Stimulated activated CD8-positive, alpha-beta memory T cell treated with anti-CD3 and anti-CD28 coated beads, Interleukin-12 subunit alpha, Interleukin-12 subunit beta, amount 100 ng/mL, for 4 hours (primary cell): ENCODE data around the gene SEC31A.
"Not testable (repeated sequence)": the region's sequence is repeated elsewhere in the genome, so short reads cannot be mapped to it uniquely, and the experiment has no call there.

ENCODE experiments used
- DNase-seq: peaks from one replicate; pipeline ENCODE4 v3.0.0-alpha.2; 2020; ENCODE audit warnings: low read depth

SEC31A gene

GRCh38 chr4:82833060-82833459 is 57.9 kb downstream of the SEC31A start:
- not testable (repeated sequence) for DNase-seq

GRCh38 chr4:82825425-82825824 is 65.5 kb downstream of the SEC31A start:
- no peak for DNase-seq

DNA sequence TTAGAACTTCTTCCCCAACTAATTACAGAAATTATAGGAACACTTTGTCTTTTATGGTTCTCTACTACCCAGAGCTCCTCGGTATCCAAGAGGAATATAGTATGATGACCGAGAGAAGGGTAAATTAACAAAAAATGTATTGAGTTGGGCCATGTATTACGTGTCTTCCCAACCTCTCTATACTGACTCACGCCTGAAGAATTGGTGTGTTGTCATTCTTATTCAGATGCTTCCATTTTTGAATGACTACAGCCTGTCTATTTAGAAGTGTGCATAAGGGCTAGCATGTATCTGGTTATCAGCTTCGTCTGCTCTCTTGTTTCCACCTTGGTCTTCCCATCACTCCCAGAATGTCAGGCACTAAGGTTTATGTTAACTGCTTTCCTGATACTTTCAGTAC is 67.9 kb downstream of the SEC31A start:
- no peak for DNase-seq

DNA sequence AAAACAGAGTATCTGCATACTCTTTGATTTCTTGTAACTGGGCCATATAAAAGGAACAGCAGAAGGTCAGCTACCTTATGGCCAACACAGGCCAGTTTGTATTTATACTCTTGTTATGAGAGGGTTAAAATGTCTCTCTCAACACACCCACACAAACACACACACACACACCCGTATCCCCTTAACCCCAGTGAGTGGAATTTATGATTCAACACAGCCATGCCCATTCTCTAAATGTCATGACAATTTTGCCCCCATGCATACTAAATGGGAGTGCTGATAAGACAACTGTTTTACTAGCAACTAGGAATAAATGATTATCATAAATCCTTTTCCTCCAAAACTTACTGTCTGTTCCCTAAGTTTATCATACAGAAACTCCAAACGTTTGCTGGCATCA is 70.3 kb downstream of the SEC31A start:
- DNase-seq = no peak

GRCh38 chr4:82818664-82819662 is 72.0 kb downstream of the SEC31A start:
- no peak for DNase-seq

- not testable (repeated sequence) for DNase-seq
These were observed 74.1 kb downstream of the SEC31A start for GRCh38 chr4:82816874-82817273.

- DNase-seq = no peak
These were observed 76.9 kb downstream of the SEC31A start for GRCh38 chr4:82814034-82814433.

DNA sequence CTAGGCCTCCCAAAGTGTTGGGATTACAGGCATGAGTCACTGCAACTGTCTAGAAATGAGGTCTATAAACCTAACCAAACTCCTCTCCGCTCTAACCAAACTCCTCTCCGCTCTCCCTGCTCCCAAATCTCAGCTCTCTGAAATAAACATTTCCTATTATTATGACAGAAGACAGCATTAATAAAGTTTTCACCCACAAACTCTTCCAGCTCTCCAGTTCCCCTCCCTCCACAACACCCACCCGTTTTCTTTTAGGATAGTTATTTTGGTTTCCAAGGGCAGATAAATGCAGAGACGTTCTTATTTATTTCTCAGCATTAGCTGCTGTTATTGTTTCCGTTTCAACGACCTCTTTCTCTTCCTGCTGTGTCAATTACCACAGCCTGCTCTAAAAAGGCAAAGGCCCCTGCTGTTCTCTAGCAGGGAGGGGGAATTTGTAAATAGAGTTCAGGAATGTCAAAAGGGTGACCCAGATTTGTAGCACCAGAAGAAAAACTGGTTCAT is 79.1 kb downstream of the SEC31A start:
- DNase-seq = no peak

GRCh38 chr4:82811392-82811791 is 79.6 kb downstream of the SEC31A start:
- no peak for DNase-seq

- no peak for DNase-seq
These were observed 80.8 kb downstream of the SEC31A start for GRCh38 chr4:82810176-82810575.

GRCh38 chr4:82809619-82810018 is 81.3 kb downstream of the SEC31A start:
- DNase-seq = no peak

DNA sequence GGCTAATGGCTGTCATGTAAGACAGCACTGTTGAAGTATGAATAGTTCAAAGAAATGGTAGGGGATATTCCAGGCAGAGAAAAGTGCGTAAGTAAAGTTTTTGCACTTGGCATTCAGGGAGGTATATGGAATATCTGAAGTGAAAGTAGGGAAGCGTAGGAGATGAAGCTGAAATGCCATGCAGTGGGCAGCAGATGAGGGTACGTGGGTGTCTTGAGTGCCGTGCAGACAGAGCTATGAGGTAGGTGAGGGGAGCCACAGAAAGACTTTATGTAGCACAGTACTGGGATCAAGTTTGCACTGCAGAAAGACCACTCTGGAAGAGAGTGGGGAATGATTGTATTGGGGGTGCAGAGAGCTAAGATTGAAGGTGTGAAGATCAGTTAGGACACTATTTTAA is 87.2 kb downstream of the SEC31A start:
- no peak for DNase-seq

DNA sequence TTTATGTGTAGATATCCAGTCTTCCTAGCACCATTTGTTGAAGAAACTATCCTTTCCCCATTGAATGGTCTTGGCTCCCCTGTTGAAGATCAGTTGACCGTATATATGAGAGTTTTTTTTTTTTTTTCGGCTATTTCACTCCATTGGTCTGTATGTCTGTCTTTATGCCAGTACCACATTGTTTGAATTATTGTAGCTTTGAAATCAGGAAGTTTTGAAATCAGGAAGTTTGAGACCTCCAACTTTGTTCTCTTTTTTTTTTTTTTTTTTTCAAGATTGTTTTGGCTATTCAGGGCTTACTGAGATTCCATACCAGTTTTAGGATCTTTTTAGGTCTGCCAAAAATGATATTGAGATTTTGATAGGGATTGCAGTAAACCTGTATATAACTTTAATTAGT is 88.0 kb downstream of the SEC31A start:
- no peak for DNase-seq

DNA sequence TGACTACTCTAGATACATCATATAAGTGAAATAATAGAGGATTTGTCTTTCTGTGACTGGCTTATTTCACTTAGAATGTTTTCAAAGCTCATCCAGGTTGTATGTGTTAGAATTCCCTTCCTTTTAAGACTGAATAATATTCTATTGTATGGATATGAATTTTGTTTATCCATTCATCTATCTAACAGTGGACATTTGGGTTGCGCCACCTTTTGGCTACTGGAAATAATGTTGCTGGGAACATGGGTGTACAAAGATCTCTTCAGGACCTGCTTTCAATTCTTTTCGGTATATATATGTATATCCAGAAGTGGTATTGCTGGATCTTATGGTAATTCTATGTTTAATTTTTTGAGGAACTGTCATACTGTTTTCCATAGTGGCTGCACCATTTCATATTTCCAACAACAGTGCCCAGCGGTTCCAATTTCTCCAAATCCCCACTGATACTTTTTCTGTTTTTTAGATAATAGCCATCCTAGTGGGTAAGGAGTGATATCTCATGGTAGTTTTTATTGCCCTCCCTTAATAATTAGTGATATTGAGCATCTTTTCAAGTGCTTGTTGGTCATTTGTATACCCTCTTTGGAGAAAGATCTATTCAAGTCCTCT is 88.9 kb downstream of the SEC31A start:
- no peak for DNase-seq

GRCh38 chr4:82799006-82799881 is 91.7 kb downstream of the SEC31A start:
- no peak for DNase-seq

DNA sequence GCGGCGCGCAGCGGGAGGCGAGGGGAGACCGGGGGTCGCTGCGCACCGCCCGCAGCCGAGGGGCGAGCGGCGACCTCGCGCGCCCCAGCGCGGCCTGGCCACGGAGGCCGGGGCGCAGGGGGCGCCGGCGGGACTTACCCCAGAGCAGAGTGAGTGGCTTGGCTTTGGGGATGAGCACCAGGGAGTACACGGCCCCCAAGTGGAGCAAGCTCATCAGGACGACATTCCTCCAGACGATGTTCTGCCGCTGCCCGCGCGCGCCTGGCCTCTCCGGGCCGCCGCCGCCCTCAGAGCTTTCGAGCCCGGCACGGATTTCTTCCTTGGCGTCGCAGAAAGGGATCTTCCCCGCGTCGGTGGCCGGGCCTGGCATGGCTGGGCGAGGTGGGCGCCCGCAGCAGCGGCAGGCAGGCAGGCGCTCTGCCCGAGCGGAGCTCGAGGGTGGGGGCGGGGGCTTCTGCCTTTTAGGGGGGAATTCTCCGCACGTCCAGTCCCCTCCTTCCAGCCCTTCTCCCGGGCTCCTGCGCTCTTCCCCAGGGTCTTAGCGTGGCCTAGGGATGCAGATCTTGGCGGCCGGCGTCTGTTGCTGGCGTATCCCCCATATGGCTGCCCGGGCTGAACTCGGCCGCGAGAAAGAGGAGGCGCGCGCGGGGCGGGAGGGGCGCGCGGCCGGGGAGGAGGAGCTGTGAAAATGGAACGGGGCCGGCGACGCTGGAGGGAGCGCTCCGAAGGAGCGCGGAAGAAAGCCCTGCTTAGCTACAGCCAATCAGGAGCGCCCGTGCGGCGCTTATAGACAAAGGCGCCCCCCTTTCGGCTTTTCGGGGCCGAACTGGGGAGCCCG is 92.6 kb downstream of the SEC31A start, which contains the start of gene SCD5:
Gene SCD5 (minus strand): TSS at position 629 of the 838 bp plus-strand sequence. CDS start 259 bp downstream, at position 370.
- DNase-seq = peak; percentile 42

DNA sequence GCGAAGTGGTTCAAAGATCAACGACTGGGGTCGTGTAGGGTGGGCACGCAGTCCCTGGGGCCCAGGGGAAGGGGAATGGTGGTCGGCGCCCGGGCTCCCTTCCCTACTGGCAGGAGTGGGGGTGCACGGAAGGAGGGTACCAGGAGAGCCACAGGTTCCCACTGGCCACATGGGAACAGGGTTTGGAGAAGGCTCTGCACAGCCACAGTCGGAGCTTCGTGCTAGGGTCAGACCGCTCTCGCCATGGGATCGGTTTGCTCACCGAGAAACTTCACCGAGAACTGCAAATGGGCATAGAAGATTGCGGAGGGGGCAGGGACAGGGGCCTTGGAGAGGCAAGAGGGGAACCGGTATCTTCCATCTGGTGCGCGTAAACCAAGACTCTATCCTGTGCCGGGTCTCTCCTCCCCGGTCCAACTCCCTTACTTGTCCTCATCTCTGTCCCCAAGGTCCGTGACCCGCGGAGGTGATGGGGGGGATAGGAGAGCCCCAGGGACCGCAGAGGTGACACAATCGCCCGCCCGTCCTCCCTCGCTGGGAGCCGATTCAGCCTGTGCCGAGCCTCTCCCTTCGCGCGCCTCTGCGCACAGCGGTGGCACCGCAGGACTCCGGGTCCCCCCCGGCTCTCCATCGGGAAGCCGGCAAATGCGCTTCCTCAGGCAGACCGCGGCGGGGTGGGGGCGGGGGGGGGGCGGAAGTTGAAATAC is 93.4 kb downstream of the SEC31A start:
- no peak for DNase-seq

- no peak for DNase-seq
These were observed 93.9 kb downstream of the SEC31A start for GRCh38 chr4:82797040-82797404.

DNA sequence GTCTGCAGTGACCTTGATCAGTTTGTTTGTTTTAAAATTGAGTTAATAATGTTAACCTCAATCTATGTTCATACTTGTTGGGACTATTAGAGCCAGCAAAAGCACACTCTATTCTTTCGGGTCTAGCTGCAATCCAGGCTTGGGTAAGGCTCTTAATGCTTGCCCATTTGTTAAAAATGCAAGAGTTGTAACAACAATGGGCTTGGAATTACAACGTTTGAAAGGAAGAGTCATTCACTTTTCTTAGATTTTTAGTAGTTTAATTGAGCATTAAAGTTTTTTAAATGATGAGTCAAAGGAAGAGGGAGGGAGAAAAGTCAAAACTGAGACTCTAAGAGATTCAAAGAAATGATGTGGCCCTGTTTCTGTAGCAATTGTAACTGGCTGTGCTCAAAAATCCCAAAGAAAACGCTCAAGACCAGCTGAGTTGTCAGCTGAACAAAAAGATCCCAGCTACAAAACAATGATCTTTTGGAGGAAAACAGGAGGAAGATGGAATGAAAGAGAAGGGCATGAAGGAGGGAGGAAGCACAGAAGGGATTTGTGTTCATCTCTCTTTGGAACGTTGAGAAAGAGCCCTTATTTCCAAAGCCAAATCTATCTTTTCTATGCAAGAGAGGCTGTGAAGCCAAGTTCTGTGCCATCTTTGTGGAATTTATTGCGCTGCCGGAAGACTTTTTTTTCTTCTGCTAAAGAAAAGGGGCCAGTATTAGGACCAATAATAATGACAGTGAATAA is 97.9 kb downstream of the SEC31A start:
- no peak for DNase-seq

DNA sequence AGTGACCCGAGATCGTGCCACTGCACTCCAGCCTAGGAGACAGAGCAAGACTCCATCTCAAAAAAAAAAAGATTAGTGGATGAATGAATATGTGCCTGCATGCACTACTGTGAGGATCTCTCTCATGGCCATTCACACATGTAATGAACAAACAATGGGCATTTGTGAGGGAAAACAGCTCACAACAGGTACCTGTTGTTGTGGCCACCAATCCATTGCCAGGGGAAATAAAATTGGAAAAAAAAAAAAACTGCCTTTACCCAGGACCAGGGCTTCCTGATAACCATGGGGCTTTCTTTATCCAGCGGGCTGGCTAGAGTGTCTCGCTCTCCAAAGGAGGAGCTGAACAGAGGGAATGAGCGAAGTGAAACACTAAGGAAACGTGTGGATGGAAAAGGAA is 99.8 kb downstream of the SEC31A start:
- DNase-seq = no peak
